ENCODE results near the gene UBAC2.
A peak's percentile ranks its signal among the peaks of the same experiment; 100 is the strongest.

Gene UBAC2

DNA sequence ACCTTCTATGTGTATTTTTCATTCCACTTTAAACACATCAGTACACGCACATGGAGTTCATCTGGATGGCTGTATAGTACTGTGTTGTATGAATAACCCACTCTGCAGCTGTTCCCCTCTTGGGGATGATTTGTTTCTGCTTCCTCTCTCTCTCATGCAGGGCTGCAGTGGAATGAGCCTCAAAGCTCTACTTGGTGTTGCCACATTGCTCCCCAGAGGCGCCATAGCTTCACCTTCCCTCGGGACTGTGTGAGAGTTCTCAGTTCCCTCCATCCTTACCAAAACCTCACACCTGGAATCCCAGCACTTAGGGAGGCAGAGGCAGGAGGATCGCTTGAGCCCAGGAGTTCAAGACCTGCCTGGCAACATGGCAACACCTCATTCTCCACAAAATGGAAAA is 134.9 kb downstream of the UBAC2 start:
- H3K27ac ChIP-seq = no peak overlapping the region
- TF ChIP-seq ZFX (IDR thresholded peaks at IDR 0.05) = no peak
- TF ChIP-seq, protein P1, sequence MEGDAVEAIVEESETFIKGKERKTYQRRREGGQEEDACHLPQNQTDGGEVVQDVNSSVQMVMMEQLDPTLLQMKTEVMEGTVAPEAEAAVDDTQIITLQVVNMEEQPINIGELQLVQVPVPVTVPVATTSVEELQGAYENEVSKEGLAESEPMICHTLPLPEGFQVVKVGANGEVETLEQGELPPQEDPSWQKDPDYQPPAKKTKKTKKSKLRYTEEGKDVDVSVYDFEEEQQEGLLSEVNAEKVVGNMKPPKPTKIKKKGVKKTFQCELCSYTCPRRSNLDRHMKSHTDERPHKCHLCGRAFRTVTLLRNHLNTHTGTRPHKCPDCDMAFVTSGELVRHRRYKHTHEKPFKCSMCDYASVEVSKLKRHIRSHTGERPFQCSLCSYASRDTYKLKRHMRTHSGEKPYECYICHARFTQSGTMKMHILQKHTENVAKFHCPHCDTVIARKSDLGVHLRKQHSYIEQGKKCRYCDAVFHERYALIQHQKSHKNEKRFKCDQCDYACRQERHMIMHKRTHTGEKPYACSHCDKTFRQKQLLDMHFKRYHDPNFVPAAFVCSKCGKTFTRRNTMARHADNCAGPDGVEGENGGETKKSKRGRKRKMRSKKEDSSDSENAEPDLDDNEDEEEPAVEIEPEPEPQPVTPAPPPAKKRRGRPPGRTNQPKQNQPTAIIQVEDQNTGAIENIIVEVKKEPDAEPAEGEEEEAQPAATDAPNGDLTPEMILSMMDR (conservative IDR thresholded peaks at IDR 0.05) = no peak

DNA sequence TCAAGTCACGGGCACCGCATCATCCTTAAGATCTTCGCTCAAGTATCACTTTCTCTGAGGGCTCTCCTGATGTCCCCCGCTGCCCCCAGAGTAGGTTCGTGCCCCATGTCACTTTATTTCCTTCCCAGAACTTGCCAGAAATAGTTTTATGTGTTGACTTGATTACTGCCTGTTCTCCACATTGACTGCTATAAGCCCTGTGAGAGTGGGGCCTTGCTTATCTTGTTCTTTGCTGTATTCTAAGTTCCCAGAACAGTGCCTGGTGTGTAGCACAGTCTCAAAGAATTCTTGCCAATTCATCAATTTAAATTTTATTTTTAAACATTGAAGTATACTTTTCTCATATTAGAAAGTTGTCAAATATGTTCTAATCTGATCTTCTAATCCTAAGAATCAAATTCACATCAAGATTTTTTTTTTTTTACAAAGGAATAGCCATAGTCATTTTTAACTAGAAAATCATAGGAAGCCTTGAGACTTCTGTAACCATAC is 138.6 kb downstream of the UBAC2 start:
- no peak overlapping the region for H3K27ac ChIP-seq
- TF ChIP-seq, protein P1 (conservative IDR thresholded peaks at IDR 0.05) = no peak
- TF ChIP-seq ZFX (IDR thresholded peaks at IDR 0.05) = no peak

- H3K27ac ChIP-seq = peak overlapping the region; percentile 57
- TF ChIP-seq, protein P1 (conservative IDR thresholded peaks at IDR 0.05) = no peak
- no peak for TF ChIP-seq ZFX (IDR thresholded peaks at IDR 0.05)
These were observed 139.2 kb downstream of the UBAC2 start for GRCh38 chr13:99339736-99340397.

DNA sequence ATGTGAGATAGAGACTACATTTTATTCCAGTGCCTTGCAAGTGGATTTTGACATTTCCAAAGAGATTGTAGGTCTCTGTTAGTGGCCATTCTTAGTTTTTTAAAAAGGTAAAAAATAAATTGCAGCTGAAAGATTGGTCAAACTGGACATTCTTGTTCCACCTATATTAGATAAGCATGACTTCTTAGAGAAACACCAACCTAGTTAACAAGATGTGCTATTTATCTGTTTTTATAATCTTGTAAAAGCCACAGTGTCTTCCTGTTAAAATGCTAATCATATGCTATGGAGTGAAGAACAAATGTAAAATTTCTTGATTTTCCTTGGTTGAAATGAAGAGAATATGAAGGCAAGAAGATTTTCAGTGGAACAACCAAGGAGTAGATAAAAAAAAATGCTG is 140.0 kb downstream of the UBAC2 start:
- H3K27ac ChIP-seq = peak overlapping the region; percentile 57
- TF ChIP-seq, protein P1 (conservative IDR thresholded peaks at IDR 0.05) = no peak

GRCh38 chr13:99341969-99342722 is 141.5 kb downstream of the UBAC2 start:
- no peak overlapping the region for H3K27ac ChIP-seq
- TF ChIP-seq, protein P1 (conservative IDR thresholded peaks at IDR 0.05) = no peak
- no peak for TF ChIP-seq ZFX (IDR thresholded peaks at IDR 0.05)

GRCh38 chr13:99342723-99343315 is 142.2 kb downstream of the UBAC2 start:
- H3K27ac ChIP-seq = no peak overlapping the region
- TF ChIP-seq ZFX (IDR thresholded peaks at IDR 0.05) = no peak
- TF ChIP-seq, protein P1 (conservative IDR thresholded peaks at IDR 0.05) = no peak
